ENCODE results near the gene TMEM175.

TMEM175 gene

GRCh38 chr4:898869-899555, 33.2 kb upstream of the TMEM175 start:
- no peak for DNase-seq (ENCODE audit: extremely low read depth in 1 of 2, low read depth in 1 of 2)

GRCh38 chr4:899556-899906, 32.7 kb upstream of the TMEM175 start:
- no peak for DNase-seq (ENCODE audit: extremely low read depth in 1 of 2, low read depth in 1 of 2)

GRCh38 chr4:900073-900472, 32.2 kb upstream of the TMEM175 start:
- no peak for DNase-seq (ENCODE audit: extremely low read depth in 1 of 2, low read depth in 1 of 2)

- DNase-seq (ENCODE audit: extremely low read depth in 1 of 2, low read depth in 1 of 2), result no peak
Measured at GRCh38 chr4:900721-901120, 31.5 kb upstream of the TMEM175 start.

- no peak for DNase-seq (ENCODE audit: extremely low read depth in 1 of 2, low read depth in 1 of 2)
Measured at GRCh38 chr4:901192-901910, 30.9 kb upstream of the TMEM175 start.

- no peak for DNase-seq (ENCODE audit: extremely low read depth in 1 of 2, low read depth in 1 of 2)
Measured at GRCh38 chr4:903066-904046, 28.9 kb upstream of the TMEM175 start.

- no peak for DNase-seq (ENCODE audit: extremely low read depth in 1 of 2, low read depth in 1 of 2)
Measured at GRCh38 chr4:905485-906338, 26.5 kb upstream of the TMEM175 start.

GRCh38 chr4:906339-907102, 25.7 kb upstream of the TMEM175 start:
- DNase-seq (ENCODE audit: extremely low read depth in 1 of 2, low read depth in 1 of 2), result no peak

- DNase-seq (ENCODE audit: extremely low read depth in 1 of 2, low read depth in 1 of 2), result no peak
Measured at GRCh38 chr4:907103-907400, 25.2 kb upstream of the TMEM175 start.

GRCh38 chr4:907691-908425, 24.4 kb upstream of the TMEM175 start:
- DNase-seq (ENCODE audit: extremely low read depth in 1 of 2, low read depth in 1 of 2), result no peak

- DNase-seq (ENCODE audit: extremely low read depth in 1 of 2, low read depth in 1 of 2), result no peak
Measured at GRCh38 chr4:909131-909571, 23.1 kb upstream of the TMEM175 start.

- DNase-seq (ENCODE audit: extremely low read depth in 1 of 2, low read depth in 1 of 2), result no peak
Measured at GRCh38 chr4:909821-910220, 22.4 kb upstream of the TMEM175 start.

- no peak for DNase-seq (ENCODE audit: extremely low read depth in 1 of 2, low read depth in 1 of 2)
Measured at GRCh38 chr4:910366-911091, 21.7 kb upstream of the TMEM175 start.

GRCh38 chr4:911221-911751, 21.0 kb upstream of the TMEM175 start:
- DNase-seq (ENCODE audit: extremely low read depth in 1 of 2, low read depth in 1 of 2), result no peak

GRCh38 chr4:911871-912490, 20.3 kb upstream of the TMEM175 start:
- DNase-seq (ENCODE audit: extremely low read depth in 1 of 2, low read depth in 1 of 2), result no peak

GRCh38 chr4:912548-913279, 19.5 kb upstream of the TMEM175 start:
- no peak for DNase-seq (ENCODE audit: extremely low read depth in 1 of 2, low read depth in 1 of 2)

GRCh38 chr4:913280-913618, 19.0 kb upstream of the TMEM175 start:
- no peak for DNase-seq (ENCODE audit: extremely low read depth in 1 of 2, low read depth in 1 of 2)

All from activated CD8-positive, alpha-beta memory T cell treated with anti-CD3 and anti-CD28 coated beads for 1 hour (primary cell).